Measurements from ENCODE around the gene SLC6A13.
A peak's percentile ranks its signal among the peaks of the same experiment; 100 is the strongest.
"Not testable (repeated sequence)": the region's sequence is repeated elsewhere in the genome, so short reads cannot be mapped to it uniquely, and the experiment has no call there.

SLC6A13 gene

DNA sequence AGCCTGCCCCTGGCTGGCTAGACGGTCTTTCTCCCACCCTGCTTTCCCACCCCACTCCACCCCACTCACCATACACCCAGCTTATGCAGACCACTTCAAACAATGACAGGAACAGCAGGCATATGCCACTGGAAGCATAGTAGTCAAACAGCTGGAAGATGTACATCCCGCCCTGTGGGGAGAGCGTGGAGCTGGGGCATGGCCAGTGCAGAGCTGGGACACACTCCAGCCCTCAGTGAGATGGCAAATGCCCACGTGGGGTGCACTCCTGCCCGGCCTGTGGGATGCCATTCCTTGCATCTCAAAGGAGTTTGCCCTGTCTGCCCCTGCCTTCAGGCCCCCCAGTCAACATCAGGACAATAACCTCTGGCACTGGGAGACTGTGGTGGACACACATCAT is 67.5 kb downstream of the SLC6A13 start:
- DNase-seq, result no peak

DNA sequence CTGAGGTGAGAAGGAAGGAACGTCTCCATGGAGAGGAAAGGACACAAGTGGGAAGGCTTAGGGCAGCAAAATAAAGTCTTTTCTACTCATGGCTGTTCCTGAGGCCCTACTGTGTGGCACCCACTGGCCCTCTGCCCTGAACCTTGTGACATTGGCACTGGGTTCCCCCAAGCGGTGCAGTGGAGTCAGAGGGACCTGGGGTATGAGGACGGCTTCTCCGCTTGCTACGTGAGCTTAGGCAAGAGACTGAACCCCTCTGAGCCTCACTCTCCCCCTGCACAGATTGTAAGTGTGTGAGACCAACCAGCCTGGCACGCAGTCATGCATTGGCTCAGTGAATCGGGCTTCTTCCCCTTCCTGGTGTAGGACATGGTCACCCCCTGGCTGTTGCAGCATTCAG is 68.4 kb downstream of the SLC6A13 start:
- no peak for DNase-seq

DNA sequence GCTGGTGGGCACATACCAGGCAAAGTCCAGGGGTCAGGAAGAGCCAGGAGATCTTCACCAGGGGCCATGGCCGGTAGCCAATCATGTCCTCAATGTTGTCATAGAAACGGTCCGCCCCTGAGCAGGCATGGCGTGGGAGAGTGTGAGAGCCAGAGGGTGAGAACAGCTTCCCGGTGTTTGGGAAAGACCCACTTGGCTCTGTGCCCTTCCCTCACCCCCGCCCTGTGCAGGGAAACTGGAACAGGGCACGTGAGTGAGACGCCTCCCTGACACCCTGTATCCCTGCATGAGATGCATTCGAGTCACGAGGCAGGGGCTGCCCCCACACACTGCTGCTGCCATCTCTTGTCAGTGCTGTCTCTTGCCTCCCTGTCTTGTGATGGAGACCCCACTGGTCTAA is 69.4 kb downstream of the SLC6A13 start:
- no peak for DNase-seq

- DNase-seq, result no peak
Observed at GRCh38 chr12:191541-191940, 71.1 kb downstream of the SLC6A13 start.

GRCh38 chr12:190881-191280 is 71.8 kb downstream of the SLC6A13 start:
- no peak for DNase-seq

- DNase-seq, result no peak
Observed at GRCh38 chr12:189622-189962, 73.0 kb downstream of the SLC6A13 start.

GRCh38 chr12:188910-189621 is 73.6 kb downstream of the SLC6A13 start:
- DNase-seq, result peak; percentile 30

DNA sequence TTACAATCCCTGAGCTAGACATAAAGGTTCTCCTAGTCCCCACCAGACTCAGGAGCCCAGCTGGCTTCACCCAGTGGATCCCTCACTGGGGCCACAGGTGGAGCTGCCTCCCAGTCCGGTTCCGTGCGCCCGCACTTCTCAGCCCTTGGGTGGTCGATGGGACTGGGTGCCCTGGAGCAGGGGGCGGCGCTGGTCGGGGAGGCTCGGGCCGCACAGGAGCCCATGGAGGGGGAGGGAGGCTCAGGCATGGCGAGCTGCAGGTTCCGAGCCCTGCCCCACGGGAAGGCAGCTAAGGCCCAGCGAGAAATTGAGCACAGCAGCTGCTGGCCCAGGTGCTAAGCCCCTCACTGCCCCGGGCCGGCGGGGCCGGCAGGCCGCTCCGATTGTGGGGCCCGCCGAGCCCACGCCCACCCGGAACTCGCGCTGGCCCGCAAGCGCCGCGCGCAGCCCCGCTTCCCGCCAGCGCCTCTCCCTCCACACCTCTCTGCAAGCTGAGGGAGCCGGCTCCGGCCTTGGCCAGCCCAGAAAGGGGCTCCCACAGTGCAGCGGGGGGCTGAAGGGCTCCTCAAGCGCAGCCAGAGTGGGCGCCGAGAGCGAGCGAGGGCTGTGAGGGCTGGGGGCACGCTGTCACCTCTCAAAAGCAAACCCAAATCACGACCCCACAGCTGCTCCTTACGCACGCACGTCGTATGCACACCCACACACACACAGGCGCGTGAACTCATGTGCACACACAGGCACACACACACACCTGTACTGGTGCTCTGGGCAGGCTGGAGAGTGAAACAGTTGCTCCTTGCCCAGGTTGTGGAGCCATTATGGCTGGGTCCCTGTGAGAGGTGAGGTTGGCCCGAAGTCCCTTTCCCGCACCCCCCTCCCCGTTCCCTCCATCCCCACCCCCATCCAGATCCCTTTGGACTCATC is 74.4 kb downstream of the SLC6A13 start:
- DNase-seq, result not testable (repeated sequence)

GRCh38 chr12:186006-186625 is 76.5 kb downstream of the SLC6A13 start:
- DNase-seq, result no peak

- DNase-seq, result no peak
Observed at GRCh38 chr12:185576-185955, 77.1 kb downstream of the SLC6A13 start.

DNA sequence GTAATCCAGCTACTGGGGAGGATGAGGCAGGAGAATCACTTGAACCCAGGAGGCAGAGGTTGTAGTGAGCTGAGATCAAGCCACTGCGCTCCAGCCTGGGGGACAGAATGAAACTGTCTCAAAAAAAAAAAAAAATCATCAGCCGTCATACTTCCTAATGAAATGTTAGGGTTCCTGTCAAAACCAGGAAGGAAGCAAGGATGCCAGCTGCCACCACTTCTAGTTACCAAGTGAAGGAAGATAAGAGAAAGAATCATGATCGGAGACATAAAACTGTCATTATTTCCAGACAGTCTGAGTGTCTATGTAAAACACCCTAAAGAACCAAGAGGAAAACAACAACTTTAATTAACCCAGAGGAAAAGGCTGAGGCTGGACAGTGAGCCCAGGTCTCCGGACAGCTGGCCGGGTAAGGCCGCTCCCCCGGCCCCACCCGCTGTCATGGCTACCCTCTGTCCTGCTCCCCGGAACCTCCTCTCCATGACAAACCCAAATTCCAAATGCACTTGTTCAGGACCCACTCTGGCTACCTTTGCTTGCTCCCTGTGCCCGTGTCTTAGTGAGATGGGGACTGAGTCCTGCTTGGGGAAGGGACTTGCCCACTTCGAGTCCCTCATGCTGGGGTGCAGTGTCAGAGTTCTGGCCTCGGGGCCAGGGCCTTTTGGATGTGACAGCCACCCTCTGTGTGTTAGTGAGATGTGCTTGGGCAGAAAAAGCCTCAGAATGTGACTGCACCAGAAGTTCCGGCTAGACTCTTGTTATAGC is 77.6 kb downstream of the SLC6A13 start:
- no peak for DNase-seq

DNA sequence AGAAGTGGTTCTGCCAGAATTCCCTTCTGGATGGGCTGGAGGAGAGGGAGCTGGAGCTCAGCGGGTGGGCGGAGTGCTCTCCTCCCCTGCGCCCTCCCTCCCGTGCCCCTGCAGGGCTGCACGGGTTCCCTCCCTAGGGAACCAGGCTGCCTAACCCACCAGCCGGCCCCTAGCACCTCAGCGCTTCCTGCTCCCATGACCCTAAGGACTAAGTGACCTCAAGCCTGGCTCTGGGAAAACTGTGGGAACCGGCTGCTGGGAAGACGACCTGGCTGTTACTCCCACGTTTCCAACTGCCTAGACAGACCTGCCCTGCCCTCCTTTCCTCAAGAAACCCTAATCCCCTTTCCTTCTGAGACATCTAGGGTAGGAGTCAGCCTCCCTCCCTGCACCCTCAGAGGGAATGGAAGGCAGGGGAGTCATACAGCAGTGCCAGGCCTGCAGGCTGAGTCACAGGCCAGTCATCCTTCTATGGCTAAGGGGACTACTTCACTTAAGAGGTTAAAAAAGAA is 80.2 kb downstream of the SLC6A13 start:
- DNase-seq, result no peak

- DNase-seq, result no peak
Observed at GRCh38 chr12:181921-182320, 80.7 kb downstream of the SLC6A13 start.

- peak; percentile 11 for DNase-seq
Observed at GRCh38 chr12:180445-180844, 82.2 kb downstream of the SLC6A13 start.

GRCh38 chr12:179885-180284 is 82.8 kb downstream of the SLC6A13 start:
- DNase-seq, result no peak

DNA sequence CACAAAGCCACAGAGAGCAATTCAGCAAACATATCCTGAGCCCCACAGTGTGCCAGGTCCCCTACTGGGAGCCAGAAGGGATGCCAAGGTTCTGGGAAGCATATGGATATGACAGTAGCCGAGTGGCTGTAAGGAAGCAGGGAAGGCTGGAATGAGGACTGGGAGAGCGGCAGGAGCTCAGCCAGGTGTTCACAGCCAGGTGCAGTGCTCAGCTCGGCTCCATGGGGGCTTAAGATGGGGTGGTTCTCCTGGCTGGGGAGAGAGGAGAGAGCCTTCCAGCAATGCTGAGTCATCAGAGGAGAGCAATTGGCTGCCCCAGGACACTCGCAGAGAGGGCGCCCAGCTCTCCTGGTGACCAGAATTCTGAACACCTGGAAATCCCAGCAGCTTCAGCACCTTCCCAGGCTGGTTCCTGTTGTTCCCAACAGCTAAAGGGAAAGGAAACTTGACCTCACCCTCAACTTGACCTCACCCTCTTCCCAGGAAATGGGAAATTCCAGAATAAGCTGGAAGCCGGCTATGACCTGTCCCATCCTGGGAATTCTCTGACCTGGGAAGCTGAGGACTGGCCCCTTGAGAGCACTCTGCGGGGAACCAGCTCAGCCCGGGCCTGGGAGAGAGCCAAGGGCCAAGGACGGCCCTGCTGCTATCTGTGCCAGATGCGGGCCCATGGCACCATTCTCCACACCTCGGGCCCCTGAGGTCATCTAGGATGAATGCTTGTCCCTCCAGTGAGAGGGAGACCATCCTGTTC is 83.3 kb downstream of the SLC6A13 start:
- peak; percentile 62 for DNase-seq

DNA sequence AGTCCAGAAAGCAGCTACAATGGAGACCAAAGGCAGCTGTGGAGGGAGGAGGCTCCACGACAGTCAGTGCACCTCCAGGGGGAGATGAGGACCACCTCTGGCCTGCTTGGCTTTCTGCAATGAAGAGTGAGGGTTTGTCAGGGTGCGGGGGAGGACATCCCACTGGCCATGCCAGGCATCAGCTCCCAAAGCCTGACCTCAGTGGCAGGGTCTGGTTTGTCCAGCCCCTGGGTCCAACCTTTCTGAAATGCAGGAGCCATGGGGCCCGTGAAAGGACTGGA is 83.9 kb downstream of the SLC6A13 start:
- DNase-seq, result no peak

GRCh38 chr12:177980-178828 is 84.4 kb downstream of the SLC6A13 start:
- no peak for DNase-seq

- DNase-seq, result no peak
Observed at GRCh38 chr12:177336-177979, 85.2 kb downstream of the SLC6A13 start.

DNA sequence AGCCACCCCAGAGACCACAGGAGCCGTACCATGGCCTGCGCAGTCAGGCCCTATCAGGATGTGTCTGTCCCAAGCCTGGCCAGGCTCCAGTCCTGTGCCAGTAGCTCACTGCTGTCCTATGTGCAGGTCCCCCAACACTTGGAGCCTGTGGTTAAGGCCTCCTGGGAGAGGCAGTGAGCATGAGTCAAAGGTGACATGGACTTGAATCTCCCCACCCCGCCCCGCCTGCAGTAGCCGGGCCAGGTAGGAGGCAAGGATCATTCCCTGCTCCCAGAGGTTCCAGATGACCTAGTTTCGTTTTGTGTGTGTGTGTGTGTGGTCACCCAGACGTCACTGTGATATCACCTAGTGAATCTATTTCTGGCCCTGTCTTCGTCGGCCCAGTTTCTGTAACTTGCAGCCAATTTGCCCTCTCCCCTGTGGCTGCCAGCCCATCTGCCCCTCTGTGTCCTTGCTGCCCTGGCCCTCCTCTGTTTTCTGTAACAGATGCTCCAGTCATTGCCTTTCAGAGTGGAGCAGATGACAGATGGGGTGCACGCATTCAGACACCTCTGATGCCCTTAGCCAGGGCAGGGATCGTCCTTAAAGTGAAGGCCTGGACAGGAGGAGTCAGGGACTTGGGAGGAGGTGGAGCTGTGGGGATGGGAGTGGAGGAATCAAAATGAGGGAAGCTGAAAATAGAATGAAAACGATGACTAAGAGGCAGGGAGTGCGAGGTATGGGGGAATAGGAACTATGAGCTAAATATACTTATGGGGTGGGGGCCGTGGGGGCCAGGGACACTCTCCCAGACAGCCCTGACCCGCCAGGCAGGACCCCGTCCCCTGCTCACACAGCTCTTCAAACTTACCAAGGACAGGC is 86.1 kb downstream of the SLC6A13 start:
- DNase-seq, result no peak
